A549 (cell line): ENCODE results near the gene LRIT2. TPM values are rescaled to one million over a fixed set of nuclear protein-coding genes. Genes with fewer than 3 reads are reported as not detected.

Experiments used
- ATAC-seq, 2 experiments: fragments of 200-7000 bp in 1 of 2; fragments of >200 bp in 1 of 2; cut with Nextera tagmentation in 1 of 2; cut with Tn5 transposase in 1 of 2; 3 replicates each; pipeline versions ENCODE4 v1.8.0 to v1.9.1; 2018 to 2020; ENCODE audit warnings: mild to moderate bottlenecking in 1 of 2, moderate library complexity in 1 of 2
- CTCF ChIA-PET: fragments of 300-600 bp; sonication (Branson Sonifier 250); formaldehyde crosslinking; extraction: SDS; loops from one replicate; lab custom pipeline; 2021; ENCODE audit warnings: antibody characterized with exemption, inconsistent platforms; lab: Yijun Ruan, JAX
- POLR2A ChIA-PET: fragments of 350-600 bp; formaldehyde crosslinking; extraction: SDS; loops from one replicate; lab custom pipeline; 2021; ENCODE audit warnings: antibody characterized with exemption, inconsistent platforms; lab: Yijun Ruan, JAX
- DNase-seq, 2 experiments: peaks; one replicate each; pipeline versions ENCODE4 v3.0.0 to v3.0.0-alpha.2; 2011 to 2016; ENCODE audit warnings: low read depth in 1 of 2, low spot score in 1 of 2
- FAIRE-seq: peaks from 2 replicates; lab custom pipeline; 2011; peaks lifted over from hg19 to GRCh38; lab: Jason Lieb, UNC
- H3K27ac ChIP-seq, 2 experiments: fragments of >200 bp; sonication (Bioruptor Twin); formaldehyde crosslinking; 3 replicates each; pipeline ENCODE4 v1.5.1; 2016 to 2017
- H3K4me1 ChIP-seq: fragments of >200 bp; sonication (Bioruptor Twin); formaldehyde crosslinking; 3 replicates; pipeline ENCODE4 v1.6.1; 2016
- H3K4me2 ChIP-seq: fragments of >200 bp; sonication (Bioruptor Twin); formaldehyde crosslinking; 3 replicates; pipeline ENCODE4 v1.6.1; 2016
- H3K4me3 ChIP-seq: fragments of >200 bp; sonication (Bioruptor Twin); formaldehyde crosslinking; 3 replicates; pipeline ENCODE4 v1.5.1; 2016
- H3K9me3 ChIP-seq: fragments of >200 bp; sonication (Bioruptor Twin); formaldehyde crosslinking; 3 replicates; pipeline ENCODE4 v1.6.1; 2016
- BCL3 ChIP-seq: fragments of >200 bp; sonication (Bioruptor Twin); formaldehyde crosslinking; IDR thresholded peaks from 3 replicates; pipeline ENCODE4 v1.6.1; 2016
- EP300 ChIP-seq, 2 experiments: fragments of >200 bp; sonication (Bioruptor Twin); formaldehyde crosslinking; IDR thresholded peaks; 2 replicates in 1 of 2; 3 replicates in 1 of 2; pipeline ENCODE4 v1.6.1; 2016 to 2017
- FOSB ChIP-seq: fragments of 250-450 bp; sonication (Bioruptor Pico); IDR thresholded peaks from 2 replicates; pipeline ENCODE4 v1.5.0; 2020; ENCODE audit warnings: mild to moderate bottlenecking, moderate library complexity
- FOXS1 ChIP-seq: fragments of 250-450 bp; sonication (Bioruptor Pico); IDR thresholded peaks from 2 replicates; pipeline ENCODE4 v1.5.0; 2020; ENCODE audit warnings: mild to moderate bottlenecking, moderate library complexity
- GATA3 ChIP-seq: IDR thresholded peaks from 2 replicates; pipeline ENCODE4 v1.6.1; 2012; ENCODE audit warnings: borderline replicate concordance
- HES2 ChIP-seq: fragments of >200 bp; sonication (Bioruptor Twin); formaldehyde crosslinking; IDR thresholded peaks from 2 replicates; pipeline ENCODE4 v1.6.1; 2016
- HOXA7 ChIP-seq: fragments of 250-450 bp; sonication (Bioruptor Pico); IDR thresholded peaks from 2 replicates; pipeline ENCODE4 v1.5.0; 2020; ENCODE audit warnings: mild to moderate bottlenecking, moderate library complexity
- HOXB13 ChIP-seq: fragments of 250-450 bp; sonication (Bioruptor Pico); IDR thresholded peaks from 2 replicates; pipeline ENCODE4 v1.5.0; 2020; ENCODE audit warnings: low read depth, mild to moderate bottlenecking, moderate library complexity
- KDM1A ChIP-seq: fragments of 200-600 bp; sonication (generic); IDR thresholded peaks from 2 replicates; pipeline ENCODE4 v1.6.1; 2016; ENCODE audit warnings: low read depth, mild to moderate bottlenecking
- KDM5A ChIP-seq: fragments of 200-600 bp; sonication (generic); IDR thresholded peaks from 2 replicates; pipeline ENCODE4 v1.6.1; 2016; ENCODE audit warnings: antibody characterized with exemption, mild to moderate bottlenecking
- MAZ ChIP-seq: fragments of 150-350 bp; IDR thresholded peaks from 2 replicates; pipeline ENCODE4 v1.6.1; 2014; ENCODE audit warnings: antibody characterized with exemption, low read depth, low read length, borderline replicate concordance
- NFE2L2 ChIP-seq: fragments of 150-350 bp; conservative IDR thresholded peaks from 2 replicates; pipeline ENCODE4 v1.6.1; 2014; ENCODE audit warnings: low read length
- POLR2AphosphoS2 ChIP-seq: conservative IDR thresholded peaks from 2 replicates; pipeline ENCODE4 v1.6.1; 2012; ENCODE audit warnings: low read length, improper control_type of control experiment, inconsistent platforms
- RAD21 ChIP-seq, 2 experiments: fragments of >200 bp in 1 of 2; sonication (Bioruptor Twin) in 1 of 2; formaldehyde crosslinking in 1 of 2; IDR thresholded peaks in 1 of 2; conservative IDR thresholded peaks in 1 of 2; 2 replicates in 1 of 2; 3 replicates in 1 of 2; pipeline ENCODE4 v1.6.1; 2012 to 2018; ENCODE audit warnings: inconsistent platforms in 1 of 2
- SMC3 ChIP-seq: fragments of >200 bp; sonication (Bioruptor Twin); formaldehyde crosslinking; IDR thresholded peaks from 3 replicates; pipeline ENCODE4 v1.6.1; 2018; ENCODE audit warnings: inconsistent platforms
- ZC3H11A ChIP-seq: fragments of 450-650 bp; IDR thresholded peaks from 2 replicates; pipeline ENCODE4 v1.6.1; 2014; ENCODE audit warnings: antibody characterized with exemption, mild to moderate bottlenecking
- ZFP36 ChIP-seq: fragments of 450-650 bp; IDR thresholded peaks from 2 replicates; pipeline ENCODE4 v1.6.1; 2014; ENCODE audit warnings: borderline replicate concordance; ENCODE audit not compliant: partially characterized antibody
- ZNF302 ChIP-seq: fragments of 250-450 bp; sonication (Bioruptor Pico); IDR thresholded peaks from 2 replicates; pipeline ENCODE4 v1.9.0; 2021; ENCODE audit warnings: inconsistent platforms, mild to moderate bottlenecking, moderate library complexity
- WGBS: methylation state at CpG from one replicate; pipeline ENCODE4 v1.1.6; 2017; ENCODE audit errors: missing lambda C conversion rate; 5-methylcytosine and 5-hydroxymethylcytosine counted together
- polyA plus RNA-seq, 4 experiments: library from polyadenylated mRNA; depleted of rRNA in 3 of 4; stranded (reverse); fragments of >200 nt; fragmentation: RNase III in 1 of 4; extraction: RNeasy Plus Mini Kit Qiagen cat#74134 plus additional on column Dnase treatment in 1 of 4; gene quantifications; 2 replicates in 3 of 4; 3 replicates in 1 of 4; pipeline ENCODE4 v1.2.3, GENCODE V29; 2011 to 2017
- TF ChIP-seq, protein P1 (sequence below): fragments of >200 bp; sonication (Bioruptor Twin); formaldehyde crosslinking; IDR thresholded peaks from 3 replicates; pipeline ENCODE4 v1.5.1; 2016
- TF ChIP-seq, protein P2 (sequence below): fragments of 250-450 bp; sonication (Bioruptor Pico); IDR thresholded peaks from 2 replicates; pipeline ENCODE4 v1.5.0; 2020; ENCODE audit warnings: low read depth, mild to moderate bottlenecking, moderate library complexity
- TF ChIP-seq, protein P3 (sequence below): IDR thresholded peaks from 2 replicates; pipeline ENCODE4 v1.6.1; 2012

LRIT2 gene
- polyA plus RNA-seq, 2 of the 4 experiments (the other 2 are of a cell fraction): not detected

- ChIA-PET POLR2A (no interaction called here), CTCF (interaction anchor here (0.7 to 3.5 kb wide), 11 partner anchors 10 to 79 kb away, joined by 3 to 15 read pairs (median 3); partner anchors contain the start of gene CDHR1)
- Histone ChIP-seq H3K9me3 (no peaks in the 10 kb centered on the region), H3K4me3 (no peak overlapping the region), H3K27ac (no peak overlapping the region), H3K4me2 (no peak overlapping the region), H3K4me1 (no peaks in the 10 kb centered on the region)
- WGBS: 22% methylated on average over 8 of the region's 8 CpGs
- DNase-seq: peak; percentile 61 to 62
- ATAC-seq: peak; percentile 65 to 91
- FAIRE-seq: peak; percentile 18
- TF ChIP-seq KDM1A (no peak), MAZ (no peak), ZFP36 (no peak), FOXS1 (CRISPR knock-in tag) (no peak), ZC3H11A (no peak), SMC3 (peak; percentile 33; the same call in 2 of the 3 replicates), BCL3 (no peak), RAD21 (conservative IDR thresholded peaks at IDR 0.05 in 1 of 2, IDR thresholded peaks at IDR 0.05 in 1 of 2) (peak; percentile 54 to 72), EP300 (IDR thresholded peaks at IDR 0.05) (no peak)
- TF ChIP-seq, protein P1, sequence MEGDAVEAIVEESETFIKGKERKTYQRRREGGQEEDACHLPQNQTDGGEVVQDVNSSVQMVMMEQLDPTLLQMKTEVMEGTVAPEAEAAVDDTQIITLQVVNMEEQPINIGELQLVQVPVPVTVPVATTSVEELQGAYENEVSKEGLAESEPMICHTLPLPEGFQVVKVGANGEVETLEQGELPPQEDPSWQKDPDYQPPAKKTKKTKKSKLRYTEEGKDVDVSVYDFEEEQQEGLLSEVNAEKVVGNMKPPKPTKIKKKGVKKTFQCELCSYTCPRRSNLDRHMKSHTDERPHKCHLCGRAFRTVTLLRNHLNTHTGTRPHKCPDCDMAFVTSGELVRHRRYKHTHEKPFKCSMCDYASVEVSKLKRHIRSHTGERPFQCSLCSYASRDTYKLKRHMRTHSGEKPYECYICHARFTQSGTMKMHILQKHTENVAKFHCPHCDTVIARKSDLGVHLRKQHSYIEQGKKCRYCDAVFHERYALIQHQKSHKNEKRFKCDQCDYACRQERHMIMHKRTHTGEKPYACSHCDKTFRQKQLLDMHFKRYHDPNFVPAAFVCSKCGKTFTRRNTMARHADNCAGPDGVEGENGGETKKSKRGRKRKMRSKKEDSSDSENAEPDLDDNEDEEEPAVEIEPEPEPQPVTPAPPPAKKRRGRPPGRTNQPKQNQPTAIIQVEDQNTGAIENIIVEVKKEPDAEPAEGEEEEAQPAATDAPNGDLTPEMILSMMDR: peak; percentile 52; the same call in 2 of the 3 replicates
Measured at GRCh38 chr10:84205049-84205852, 20.1 kb downstream of the LRIT2 start.

DNA sequence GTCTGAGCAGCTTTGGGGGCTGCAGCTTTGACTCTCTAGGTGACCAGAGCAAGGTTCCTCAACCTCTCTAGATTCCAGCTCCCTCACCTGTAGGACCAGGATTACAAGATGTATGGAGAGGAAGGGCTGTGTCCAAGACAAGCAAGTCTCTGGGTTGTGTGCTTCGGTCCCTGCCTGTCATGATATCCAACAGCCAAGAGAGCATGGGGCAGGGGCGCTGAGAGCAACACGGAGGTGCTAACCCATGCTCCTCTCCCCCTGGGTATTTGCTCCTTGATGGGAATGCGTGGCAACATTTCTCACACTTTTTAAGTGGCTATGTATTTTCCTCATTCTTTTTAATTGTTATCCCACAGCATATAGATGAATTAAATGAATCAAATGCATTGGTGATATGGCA is 20.7 kb downstream of the LRIT2 start:
- H3K9me3 ChIP-seq: no peaks in the 10 kb centered on the region
- CTCF ChIA-PET: interaction anchor here (1.1 to 3.5 kb wide), 9 partner anchors 10 to 79 kb away, joined by 3 to 15 read pairs (median 4); partner anchors contain the start of gene CDHR1
- no peak for ATAC-seq
- DNase-seq: no peak
- TF ChIP-seq GATA3: no peak
- TF ChIP-seq, all 56 proteins: peak for 0
- no peak overlapping the region for H3K27ac ChIP-seq
- H3K4me2 ChIP-seq: no peak overlapping the region
- no peaks in the 10 kb centered on the region for H3K4me1 ChIP-seq
- no peak for FAIRE-seq
- 31% methylated on average over 4 of the region's 4 CpGs for WGBS
- no peak overlapping the region for H3K4me3 ChIP-seq
- POLR2A ChIA-PET: no interaction called here

DNA sequence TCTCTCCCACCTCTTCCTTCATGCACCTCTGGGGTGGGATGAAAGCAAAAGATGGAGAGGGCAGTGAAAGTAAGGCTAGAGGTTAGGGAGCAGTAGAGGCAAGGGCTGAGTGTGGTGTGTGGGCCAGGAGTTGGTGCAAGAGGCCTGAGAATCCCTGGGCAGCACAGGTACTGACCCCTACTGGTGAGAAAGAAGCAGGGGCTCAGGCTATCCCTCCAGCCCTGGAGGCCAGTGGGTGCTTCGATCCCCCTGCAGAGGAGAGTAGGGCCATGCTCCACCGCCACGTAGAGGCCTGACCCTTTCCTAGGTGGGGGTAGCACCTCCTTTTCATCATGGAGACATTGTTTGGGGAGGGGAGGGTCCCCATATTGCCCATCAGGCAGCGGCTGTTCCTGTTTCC is 21.2 kb downstream of the LRIT2 start:
- H3K4me1 ChIP-seq: no peaks in the 10 kb centered on the region
- no peaks in the 10 kb centered on the region for H3K9me3 ChIP-seq
- H3K4me3 ChIP-seq: no peak overlapping the region
- ATAC-seq (peak in 1 of 2 experiments; percentile 76; a peak in 3 of 6 replicates), FAIRE-seq (no peak), DNase-seq (no peak)
- H3K4me2 ChIP-seq: no peak overlapping the region
- 49% methylated on average over 4 of the region's 4 CpGs for WGBS
- POLR2A ChIA-PET: no interaction called here
- CTCF ChIA-PET: interaction anchor here (1.1 kb wide), 1 partner anchor 53 kb away, joined by 3 read pairs; no protein-coding TSS in a partner anchor
- H3K27ac ChIP-seq: no peak overlapping the region
- TF ChIP-seq ZNF302 (CRISPR knock-in tag): no peak

DNA sequence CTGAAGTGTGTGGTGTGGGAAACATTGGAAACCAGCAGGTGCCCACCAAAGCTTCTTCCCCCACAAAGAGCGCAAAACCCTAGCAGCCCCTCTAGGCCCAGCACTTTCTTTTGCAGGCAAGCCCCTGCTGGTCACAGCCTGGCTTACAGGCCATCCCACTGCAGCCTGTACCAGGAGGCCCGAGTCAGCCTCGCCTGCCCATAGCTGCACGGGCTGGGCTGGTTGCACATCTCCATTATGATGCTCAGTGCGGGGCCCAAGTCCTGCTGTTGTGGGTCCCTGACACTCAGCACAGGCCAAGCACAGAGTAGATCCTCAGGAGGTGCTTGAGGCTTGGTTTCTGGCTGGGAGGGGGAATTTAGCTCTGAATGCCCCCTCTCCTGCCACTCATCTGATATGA is 23.0 kb downstream of the LRIT2 start:
- H3K4me2 ChIP-seq: no peak overlapping the region
- ChIA-PET CTCF (interaction anchor here (0.5 to 1.8 kb wide), 2 partner anchors 19 to 54 kb away, joined by 3 to 8 read pairs; no protein-coding TSS in a partner anchor), POLR2A (no interaction called here)
- ATAC-seq (0 out of 6 replicates have a peak, but pooled peaks of 1 of the 2 experiments have one; percentile 16), DNase-seq (no peak), FAIRE-seq (no peak)
- H3K4me1 ChIP-seq: no peaks in the 10 kb centered on the region
- 47% methylated on average over 3 of the region's 5 CpGs for WGBS
- no peak for TF ChIP-seq KDM5A
- TF ChIP-seq ZC3H11A: no peak
- TF ChIP-seq, protein P2, sequence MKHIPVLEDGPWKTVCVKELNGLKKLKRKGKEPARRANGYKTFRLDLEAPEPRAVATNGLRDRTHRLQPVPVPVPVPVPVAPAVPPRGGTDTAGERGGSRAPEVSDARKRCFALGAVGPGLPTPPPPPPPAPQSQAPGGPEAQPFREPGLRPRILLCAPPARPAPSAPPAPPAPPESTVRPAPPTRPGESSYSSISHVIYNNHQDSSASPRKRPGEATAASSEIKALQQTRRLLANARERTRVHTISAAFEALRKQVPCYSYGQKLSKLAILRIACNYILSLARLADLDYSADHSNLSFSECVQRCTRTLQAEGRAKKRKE (CRISPR knock-in tag): no peak
- no peak for TF ChIP-seq FOSB (CRISPR knock-in tag)
- TF ChIP-seq HOXB13 (CRISPR knock-in tag): no peak
- TF ChIP-seq GATA3: no peak
- TF ChIP-seq NFE2L2: no peak
- no peak for TF ChIP-seq HOXA7 (CRISPR knock-in tag)
- no peak for TF ChIP-seq MAZ
- no peak for TF ChIP-seq HES2
- TF ChIP-seq, protein P3, sequence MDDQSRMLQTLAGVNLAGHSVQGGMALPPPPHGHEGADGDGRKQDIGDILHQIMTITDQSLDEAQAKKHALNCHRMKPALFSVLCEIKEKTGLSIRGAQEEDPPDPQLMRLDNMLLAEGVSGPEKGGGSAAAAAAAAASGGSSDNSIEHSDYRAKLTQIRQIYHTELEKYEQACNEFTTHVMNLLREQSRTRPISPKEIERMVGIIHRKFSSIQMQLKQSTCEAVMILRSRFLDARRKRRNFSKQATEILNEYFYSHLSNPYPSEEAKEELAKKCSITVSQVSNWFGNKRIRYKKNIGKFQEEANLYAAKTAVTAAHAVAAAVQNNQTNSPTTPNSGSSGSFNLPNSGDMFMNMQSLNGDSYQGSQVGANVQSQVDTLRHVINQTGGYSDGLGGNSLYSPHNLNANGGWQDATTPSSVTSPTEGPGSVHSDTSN: no peak
- no peak for TF ChIP-seq POLR2AphosphoS2
- H3K27ac ChIP-seq: no peak overlapping the region
- H3K4me3 ChIP-seq: no peak overlapping the region
- no peaks in the 10 kb centered on the region for H3K9me3 ChIP-seq
